Neuronal stem cell (in vitro differentiated cells): ENCODE data around the gene ABLIM1.

Source experiments
- DNase-seq: peaks from one replicate; pipeline ENCODE4 v3.0.0-alpha.2; 2013; ENCODE audit warnings: low spot score
- H2AFZ ChIP-seq: one replicate; pipeline ENCODE4 v1.6.1; 2013; ENCODE audit warnings: mild to moderate bottlenecking, low read length, inconsistent platforms
- H2AK5ac ChIP-seq: 2 replicates; pipeline ENCODE4 v1.6.1; 2013; ENCODE audit warnings: low read depth, mild to moderate bottlenecking, inconsistent platforms, low read length, moderate library complexity, mixed read lengths
- H2BK120ac ChIP-seq: 2 replicates; pipeline ENCODE4 v1.6.1; 2013; ENCODE audit warnings: low read depth, mild to moderate bottlenecking, inconsistent platforms, low read length, moderate library complexity, mixed read lengths
- H2BK12ac ChIP-seq: one replicate; pipeline ENCODE4 v1.6.1; 2013; ENCODE audit warnings: low read length, inconsistent platforms
- H2BK15ac ChIP-seq: 2 replicates; pipeline ENCODE4 v1.6.1; 2013; ENCODE audit warnings: mild to moderate bottlenecking, low read length, inconsistent platforms, mixed read lengths
- H2BK5ac ChIP-seq: one replicate; pipeline ENCODE4 v1.6.1; 2013; ENCODE audit warnings: inconsistent platforms, mild to moderate bottlenecking, low read length, moderate library complexity
- H3K14ac ChIP-seq: one replicate; pipeline ENCODE4 v1.6.1; 2013; ENCODE audit warnings: low read length, inconsistent platforms
- H3K18ac ChIP-seq: 2 replicates; pipeline ENCODE4 v1.6.1; 2013; ENCODE audit warnings: low read length, inconsistent platforms
- H3K23ac ChIP-seq: 2 replicates; pipeline ENCODE4 v1.6.1; 2013; ENCODE audit warnings: low read depth, mild to moderate bottlenecking, mixed read lengths, low read length, inconsistent platforms; ENCODE audit not compliant: poor library complexity
- H3K27ac ChIP-seq: replicated peaks from 3 replicates; pipeline ENCODE4 v1.5.1; 2013; ENCODE audit warnings: low read length, inconsistent platforms
- H3K27me3 ChIP-seq, 3 experiments: 2 replicates each; pipeline ENCODE4 v1.6.1; 2013; ENCODE audit warnings: low read length in 3 of 3, mild to moderate bottlenecking in 2 of 3, inconsistent platforms in 1 of 3, low read depth in 1 of 3, mixed read lengths in 1 of 3, moderate library complexity in 1 of 3; ENCODE audit not compliant: control insufficient read depth in 3 of 3, insufficient read depth in 3 of 3
- H3K36me3 ChIP-seq, 2 donors: replicated peaks in 1 of 2; 2 replicates each; pipeline ENCODE4 v1.6.1; 2013; ENCODE audit warnings: low read length in 2 of 2; ENCODE audit not compliant: control insufficient read depth in 2 of 2, insufficient read depth in 2 of 2
- H3K4ac ChIP-seq: 2 replicates; pipeline ENCODE4 v1.6.1; 2013; ENCODE audit warnings: inconsistent platforms, mild to moderate bottlenecking, low read length, moderate library complexity
- H3K4me1 ChIP-seq, 2 donors: 1 replicate in 1 of 2; 2 replicates in 1 of 2; pipeline ENCODE4 v1.6.1; 2013; ENCODE audit warnings: low read length in 2 of 2, low read depth in 1 of 2; ENCODE audit not compliant: control insufficient read depth in 2 of 2, insufficient read depth in 1 of 2
- H3K4me2 ChIP-seq: one replicate; pipeline ENCODE4 v1.6.1; 2013; ENCODE audit warnings: mild to moderate bottlenecking, low read length, inconsistent platforms; ENCODE audit not compliant: insufficient read depth, poor library complexity, severe bottlenecking
- H3K4me3 ChIP-seq, 2 donors: 2 replicates each; pipeline ENCODE4 v1.5.1; 2013; ENCODE audit warnings: low read length in 2 of 2, mild to moderate bottlenecking in 2 of 2, inconsistent platforms in 1 of 2, moderate library complexity in 1 of 2
- H3K79me1 ChIP-seq: one replicate; pipeline ENCODE4 v1.6.1; 2013; ENCODE audit warnings: low read depth, mild to moderate bottlenecking, inconsistent platforms, low read length, moderate library complexity
- H3K9ac ChIP-seq: one replicate; pipeline ENCODE4 v1.6.1; 2013; ENCODE audit warnings: mild to moderate bottlenecking, low read depth, low read length, inconsistent platforms; ENCODE audit not compliant: poor library complexity
- H3K9me3 ChIP-seq, 2 donors: replicated peaks in 1 of 2; 2 replicates each; pipeline versions ENCODE3 to v1.6.1; 2013; ENCODE audit warnings: low read length in 2 of 2, mild to moderate bottlenecking in 2 of 2, inconsistent platforms in 1 of 2, low read depth in 1 of 2, mixed read lengths in 1 of 2, moderate library complexity in 1 of 2; ENCODE audit not compliant: control insufficient read depth in 2 of 2, insufficient read depth in 1 of 2
- H4K8ac ChIP-seq: one replicate; pipeline ENCODE4 v1.6.1; 2013; ENCODE audit warnings: low read depth, mild to moderate bottlenecking, inconsistent platforms, low read length, moderate library complexity
- H4K91ac ChIP-seq: one replicate; pipeline ENCODE4 v1.6.1; 2013; ENCODE audit warnings: low read length, low read depth, mild to moderate bottlenecking, inconsistent platforms; ENCODE audit not compliant: poor library complexity
- WGBS, 2 donors: extraction: QIAGEN DNeasy Blood & Tissue Kit; methylation state at CpG; one replicate each; pipeline ENCODE4 v1.1.7; 2013; ENCODE audit warnings: missing lambda C conversion rate in 2 of 2, mixed read lengths in 1 of 2; ENCODE audit not compliant: insufficient read length in 2 of 2, insufficient replicate concordance in 1 of 2; ENCODE audit errors: extremely low coverage in 2 of 2; 5-methylcytosine and 5-hydroxymethylcytosine counted together

ABLIM1 gene

DNA sequence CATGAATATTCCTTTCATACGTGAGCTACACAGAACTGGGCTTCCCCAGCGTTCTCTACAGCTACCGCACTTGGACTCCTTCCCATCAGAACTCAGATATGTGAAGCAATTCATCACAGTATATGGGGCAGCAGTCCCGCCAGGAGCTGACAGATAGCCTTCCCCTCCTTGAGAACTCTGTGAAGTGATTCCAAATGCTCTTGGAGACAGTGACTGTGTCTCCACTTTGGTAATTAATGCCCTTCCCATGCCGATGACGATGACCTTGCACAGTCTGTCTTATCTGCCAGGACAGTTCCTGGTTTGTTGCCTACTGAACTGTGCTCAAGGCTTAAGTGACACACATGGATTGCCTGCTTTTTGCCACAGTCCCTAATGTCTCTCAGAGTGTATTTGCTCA, 178.8 kb downstream of the ABLIM1 start:
- no peak overlapping the region for H2AFZ ChIP-seq
- no peak for DNase-seq
- no peak overlapping the region for H3K18ac ChIP-seq
- H3K9me3 ChIP-seq, result no peaks in the 10 kb centered on the region
- H3K23ac ChIP-seq, result no peak overlapping the region
- H3K4me1 ChIP-seq, result peaks cover 1 to 11% of the 10 kb centered on the region in 2 donors
- whole genome bisulfite sequencing, 2 donors, result no CpG with 5 or more reads among the region's 6 CpGs
- H3K4me2 ChIP-seq, result no peak overlapping the region
- no peak overlapping the region for H2BK15ac ChIP-seq
- no peak overlapping the region for H2AK5ac ChIP-seq
- no peak overlapping the region for H3K4me3 ChIP-seq
- H3K27ac ChIP-seq, result no peak overlapping the region
- H2BK5ac ChIP-seq, result no peak overlapping the region
- no peaks in the 10 kb centered on the region for H3K79me1 ChIP-seq
- no peak overlapping the region for H2BK12ac ChIP-seq
- no peak overlapping the region for H3K14ac ChIP-seq
- H3K27me3 ChIP-seq, result no peaks in the 10 kb centered on the region
- no peak overlapping the region for H2BK120ac ChIP-seq
- H3K36me3 ChIP-seq, result peaks cover 0 to 45% of the 10 kb centered on the region in 2 donors
- no peak overlapping the region for H3K4ac ChIP-seq
- H4K91ac ChIP-seq, result no peak overlapping the region
- H4K8ac ChIP-seq, result no peak overlapping the region
- H3K9ac ChIP-seq, result no peak overlapping the region

- Histone ChIP-seq H3K4me2 (no peak overlapping the region), H3K27ac (no peak overlapping the region), H2BK120ac (no peak overlapping the region), H4K91ac (no peak overlapping the region), H2AFZ (no peak overlapping the region), H2BK5ac (no peak overlapping the region), H3K18ac (no peak overlapping the region), H3K4me1 (peaks cover 1 to 11% of the 10 kb centered on the region in 2 donors), H2BK15ac (no peak overlapping the region), H3K23ac (no peak overlapping the region), H2AK5ac (no peak overlapping the region), H3K79me1 (no peaks in the 10 kb centered on the region), H3K4ac (no peak overlapping the region), H2BK12ac (no peak overlapping the region), H3K4me3 (no peak overlapping the region), H3K9ac (no peak overlapping the region), H3K14ac (no peak overlapping the region), H3K27me3 (no peaks in the 10 kb centered on the region), H4K8ac (no peak overlapping the region), H3K36me3 (peaks cover 0 to 37% of the 10 kb centered on the region in 2 donors), H3K9me3 (no peaks in the 10 kb centered on the region)
- DNase-seq, result no peak
- WGBS, 2 donors, result no CpG with 5 or more reads among the region's 2 CpGs
Measured at GRCh38 chr10:114478281-114478680, 179.8 kb downstream of the ABLIM1 start.

DNA sequence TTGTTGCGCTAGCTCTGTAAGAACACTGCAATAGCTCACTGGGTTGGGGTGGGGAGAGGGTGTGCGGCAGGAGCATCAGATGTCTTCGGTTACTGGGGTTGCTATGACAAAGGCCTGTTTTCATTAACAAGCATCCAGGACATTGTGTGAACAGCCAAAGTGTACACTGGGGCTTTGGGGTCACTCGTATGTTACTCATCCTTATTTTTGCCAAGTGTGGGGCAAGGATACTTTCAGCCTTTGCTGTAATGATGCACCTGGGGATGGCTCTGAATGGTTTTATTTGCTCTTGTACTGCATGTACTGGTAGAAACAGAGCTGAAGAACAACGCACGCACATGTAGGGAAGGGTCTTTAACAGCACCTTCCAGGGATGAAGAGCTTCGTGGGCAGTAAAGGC, 180.8 kb downstream of the ABLIM1 start:
- H3K4ac ChIP-seq, result no peak overlapping the region
- H2AK5ac ChIP-seq, result no peak overlapping the region
- H3K27ac ChIP-seq, result no peak overlapping the region
- no peaks in the 10 kb centered on the region for H3K79me1 ChIP-seq
- no CpG with 5 or more reads among the region's 7 CpGs for WGBS, 2 donors
- H4K91ac ChIP-seq, result no peak overlapping the region
- H3K9ac ChIP-seq, result no peak overlapping the region
- H3K4me2 ChIP-seq, result no peak overlapping the region
- DNase-seq, result no peak
- no peak overlapping the region for H3K4me3 ChIP-seq
- H3K4me1 ChIP-seq, result peaks cover 4 to 17% of the 10 kb centered on the region in 2 donors
- no peak overlapping the region for H3K14ac ChIP-seq
- no peaks in the 10 kb centered on the region for H3K9me3 ChIP-seq
- H2BK12ac ChIP-seq, result no peak overlapping the region
- no peak overlapping the region for H4K8ac ChIP-seq
- no peak overlapping the region for H2BK5ac ChIP-seq
- no peak overlapping the region for H3K23ac ChIP-seq
- no peak overlapping the region for H3K18ac ChIP-seq
- no peak overlapping the region for H2BK15ac ChIP-seq
- H2AFZ ChIP-seq, result no peak overlapping the region
- H3K27me3 ChIP-seq, result no peaks in the 10 kb centered on the region
- H3K36me3 ChIP-seq, result peaks cover 0 to 41% of the 10 kb centered on the region in 2 donors
- no peak overlapping the region for H2BK120ac ChIP-seq

- Histone ChIP-seq H3K18ac (no peak overlapping the region), H3K4ac (no peak overlapping the region), H3K4me3 (no peak overlapping the region), H4K91ac (no peak overlapping the region), H4K8ac (no peak overlapping the region), H3K9ac (no peak overlapping the region), H3K4me1 (peaks cover 6 to 16% of the 10 kb centered on the region in 2 donors), H2BK15ac (no peak overlapping the region), H2BK5ac (no peak overlapping the region), H3K23ac (no peak overlapping the region), H3K36me3 (peaks cover 0 to 41% of the 10 kb centered on the region in 2 donors), H2AFZ (no peak overlapping the region), H2BK120ac (no peak overlapping the region), H3K9me3 (no peaks in the 10 kb centered on the region), H3K79me1 (no peaks in the 10 kb centered on the region), H2AK5ac (no peak overlapping the region), H3K27ac (no peak overlapping the region), H3K4me2 (no peak overlapping the region), H3K27me3 (no peaks in the 10 kb centered on the region), H2BK12ac (no peak overlapping the region), H3K14ac (no peak overlapping the region)
- no CpG with 5 or more reads among the region's 5 CpGs for WGBS, 2 donors
- DNase-seq, result no peak
Measured at GRCh38 chr10:114474989-114475388, 183.1 kb downstream of the ABLIM1 start.
